A673 (cell line): ENCODE results near the gene IQCH. TPM values are rescaled to one million over a fixed set of nuclear protein-coding genes. Genes with fewer than 3 reads are reported as not detected.

ENCODE experiments used
- BruUV-seq: library from RNA; stranded (reverse); fragments of 400-500 nt; replicated peaks from 2 replicates; lab custom pipeline; 2021; lab: Mats Ljungman, UMichigan
- CTCF ChIA-PET: fragments of 300-600 bp; sonication (Branson Sonifier 250); formaldehyde crosslinking; loops from one replicate; lab custom pipeline; 2022; ENCODE audit warnings: antibody characterized with exemption; lab: Charles Lee
- POLR2A ChIA-PET: fragments of 300-600 bp; sonication (Branson Sonifier 250); formaldehyde crosslinking; loops from one replicate; lab custom pipeline; 2022; ENCODE audit warnings: antibody characterized with exemption; ENCODE audit not compliant: low non-redundant PET; lab: Charles Lee
- DNase-seq: peaks from one replicate; pipeline ENCODE4 v3.0.0-alpha.2; 2015; ENCODE audit warnings: low spot score
- H3K27ac ChIP-seq: fragments of 200-600 bp; sonication (generic); 2 replicates; pipeline ENCODE4 v1.5.1; 2016; ENCODE audit warnings: mixed run types, low read depth, mild to moderate bottlenecking, mixed read lengths, antibody characterized with exemption, low read length; ENCODE audit not compliant: poor library complexity, severe bottlenecking
- H3K27me3 ChIP-seq: fragments of 200-600 bp; sonication (generic); replicated peaks from 2 replicates; pipeline ENCODE4 v1.6.1; 2017; ENCODE audit warnings: mixed run types, low read depth, mild to moderate bottlenecking, mixed read lengths, antibody characterized with exemption, low read length; ENCODE audit not compliant: insufficient read depth, poor library complexity
- H3K36me3 ChIP-seq: fragments of 200-600 bp; sonication (generic); 2 replicates; pipeline ENCODE4 v1.6.1; 2016; ENCODE audit warnings: mixed run types, mild to moderate bottlenecking, mixed read lengths, antibody characterized with exemption, low read length; ENCODE audit not compliant: insufficient read depth, poor library complexity, severe bottlenecking
- H3K4me1 ChIP-seq: fragments of 200-600 bp; sonication (generic); 2 replicates; pipeline ENCODE4 v1.6.1; 2017; ENCODE audit warnings: mixed run types, mild to moderate bottlenecking, mixed read lengths, antibody characterized with exemption, low read length; ENCODE audit not compliant: insufficient read depth, poor library complexity, severe bottlenecking
- H3K4me3 ChIP-seq: fragments of 200-600 bp; sonication (generic); 2 replicates; pipeline ENCODE4 v1.5.1; 2016; ENCODE audit warnings: low read depth, mixed run types, mild to moderate bottlenecking, mixed read lengths, low read length; ENCODE audit not compliant: poor library complexity, severe bottlenecking
- H3K9me3 ChIP-seq: fragments of 200-600 bp; sonication (generic); 2 replicates; pipeline ENCODE4 v1.6.1; 2016; ENCODE audit warnings: mixed run types, low read depth, mild to moderate bottlenecking, mixed read lengths, antibody characterized with exemption, low read length; ENCODE audit not compliant: poor library complexity, severe bottlenecking
- EZH2 ChIP-seq: fragments of 200-600 bp; sonication (generic); IDR thresholded peaks from 2 replicates; pipeline ENCODE4 v1.6.1; 2017; ENCODE audit warnings: borderline replicate concordance, low read depth, mild to moderate bottlenecking, mixed read lengths, antibody characterized with exemption, low read length; ENCODE audit not compliant: poor library complexity, severe bottlenecking
- intact Hi-C: fragments of 100-400 bp; cut with micrococcal nuclease; formaldehyde crosslinking; loops from one replicate; pipeline ENCODE4 v1.10.0; 2022; ENCODE audit not compliant: unreplicated experiment
- total RNA-seq: library from RNA; stranded (reverse); gene quantifications from 2 replicates; pipeline ENCODE4 v1.2.3, GENCODE V29; 2021
- TF ChIP-seq, protein P1 (sequence below): fragments of 300-800, 200-600 bp; sonication (generic); conservative IDR thresholded peaks from 2 replicates; pipeline ENCODE4 v1.5.1; 2017; ENCODE audit warnings: low read depth, mild to moderate bottlenecking, antibody characterized with exemption, low read length, moderate library complexity, mixed read lengths

Gene IQCH
- total RNA-seq, 1 experiment from 2014 or later = 1.7 TPM

- ChIA-PET CTCF (no interaction called here), POLR2A (no interaction called here)
- Histone ChIP-seq H3K36me3 (no peaks in the 10 kb centered on the region), H3K27ac (no peak overlapping the region), H3K9me3 (no peaks in the 10 kb centered on the region), H3K4me3 (no peak overlapping the region), H3K4me1 (no peaks in the 10 kb centered on the region), H3K27me3 (no peaks in the 10 kb centered on the region)
- no TSS peak for BruUV-seq
- DNase-seq = no peak
- TF ChIP-seq, protein P1, sequence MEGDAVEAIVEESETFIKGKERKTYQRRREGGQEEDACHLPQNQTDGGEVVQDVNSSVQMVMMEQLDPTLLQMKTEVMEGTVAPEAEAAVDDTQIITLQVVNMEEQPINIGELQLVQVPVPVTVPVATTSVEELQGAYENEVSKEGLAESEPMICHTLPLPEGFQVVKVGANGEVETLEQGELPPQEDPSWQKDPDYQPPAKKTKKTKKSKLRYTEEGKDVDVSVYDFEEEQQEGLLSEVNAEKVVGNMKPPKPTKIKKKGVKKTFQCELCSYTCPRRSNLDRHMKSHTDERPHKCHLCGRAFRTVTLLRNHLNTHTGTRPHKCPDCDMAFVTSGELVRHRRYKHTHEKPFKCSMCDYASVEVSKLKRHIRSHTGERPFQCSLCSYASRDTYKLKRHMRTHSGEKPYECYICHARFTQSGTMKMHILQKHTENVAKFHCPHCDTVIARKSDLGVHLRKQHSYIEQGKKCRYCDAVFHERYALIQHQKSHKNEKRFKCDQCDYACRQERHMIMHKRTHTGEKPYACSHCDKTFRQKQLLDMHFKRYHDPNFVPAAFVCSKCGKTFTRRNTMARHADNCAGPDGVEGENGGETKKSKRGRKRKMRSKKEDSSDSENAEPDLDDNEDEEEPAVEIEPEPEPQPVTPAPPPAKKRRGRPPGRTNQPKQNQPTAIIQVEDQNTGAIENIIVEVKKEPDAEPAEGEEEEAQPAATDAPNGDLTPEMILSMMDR = no peak
- TF ChIP-seq EZH2 = no peak
- intact Hi-C loops = no loop called here
These were observed 65.4 kb downstream of the IQCH start for GRCh38 chr15:67319961-67320360.

- BruUV-seq = no TSS peak
- ChIA-PET CTCF (no interaction called here), POLR2A (no interaction called here)
- Histone ChIP-seq H3K36me3 (no peaks in the 10 kb centered on the region), H3K9me3 (no peaks in the 10 kb centered on the region), H3K27me3 (no peaks in the 10 kb centered on the region), H3K4me3 (no peak overlapping the region), H3K4me1 (no peaks in the 10 kb centered on the region), H3K27ac (no peak overlapping the region)
- DNase-seq = no peak
- no peak for TF ChIP-seq EZH2
- TF ChIP-seq, protein P1 = no peak
- intact Hi-C loops = no loop called here
These were observed 66.8 kb downstream of the IQCH start for GRCh38 chr15:67321352-67321751.

GRCh38 chr15:67322481-67322880, 67.9 kb downstream of the IQCH start:
- intact Hi-C loops = no loop called here
- Histone ChIP-seq H3K27ac (no peak overlapping the region), H3K9me3 (peaks cover 5% of the 10 kb centered on the region), H3K27me3 (no peaks in the 10 kb centered on the region), H3K4me3 (no peak overlapping the region), H3K4me1 (no peaks in the 10 kb centered on the region), H3K36me3 (no peaks in the 10 kb centered on the region)
- BruUV-seq = no TSS peak
- ChIA-PET CTCF (no interaction called here), POLR2A (no interaction called here)
- TF ChIP-seq, protein P1 = no peak
- no peak for TF ChIP-seq EZH2
- DNase-seq = no peak
